HG02588 (cell line): ENCODE measurements around the gene C2CD4D.
A peak's percentile ranks its signal among the peaks of the same experiment; 100 is the strongest.
"Not testable (repeated sequence)": the region's sequence is repeated elsewhere in the genome, so short reads cannot be mapped to it uniquely, and the experiment has no call there.

Experiments
- ATAC-seq: cut with Tn5 transposase; IDR thresholded peaks from one replicate; pipeline ENCODE4 v1.9.1; 2021; ENCODE audit warnings: mild to moderate bottlenecking, moderate library complexity; ENCODE audit not compliant: unreplicated experiment

Gene C2CD4D

GRCh38 chr1:151839457-151840403 lies at the start of gene C2CD4D:
C2CD4D (minus strand) TSS chr1:151839820; CDS start chr1:151838989, 831 bp downstream.
- peak; percentile 40 for ATAC-seq

- no peak for ATAC-seq
Observed at GRCh38 chr1:151888972-151889570, 49.5 kb upstream of the C2CD4D start.

- no peak for ATAC-seq
Observed at GRCh38 chr1:151887028-151887427, 47.4 kb upstream of the C2CD4D start.

- ATAC-seq, result no peak
Observed at GRCh38 chr1:151885479-151885878, 45.9 kb upstream of the C2CD4D start.

GRCh38 chr1:151884879-151885278 lies 45.3 kb upstream of the C2CD4D start:
- not testable (repeated sequence) for ATAC-seq

GRCh38 chr1:151884445-151884844 lies 44.8 kb upstream of the C2CD4D start:
- not testable (repeated sequence) for ATAC-seq

- ATAC-seq, result not testable (repeated sequence)
Observed at GRCh38 chr1:151883898-151884297, 44.3 kb upstream of the C2CD4D start.

GRCh38 chr1:151882918-151883317 lies 43.3 kb upstream of the C2CD4D start:
- not testable (repeated sequence) for ATAC-seq

- ATAC-seq, result no peak
Observed at GRCh38 chr1:151882466-151882865, 42.8 kb upstream of the C2CD4D start.

GRCh38 chr1:151881479-151881878 lies 41.9 kb upstream of the C2CD4D start:
- no peak for ATAC-seq

GRCh38 chr1:151875419-151876097 lies 35.9 kb upstream of the C2CD4D start:
- no peak for ATAC-seq

GRCh38 chr1:151872776-151873175 lies 33.2 kb upstream of the C2CD4D start:
- ATAC-seq, result not testable (repeated sequence)

GRCh38 chr1:151871284-151872030 lies 31.8 kb upstream of the C2CD4D start:
- ATAC-seq, result no peak

GRCh38 chr1:151868486-151868885 lies 28.9 kb upstream of the C2CD4D start:
- ATAC-seq, result no peak

- ATAC-seq, result no peak
Observed at GRCh38 chr1:151867765-151868411, 28.3 kb upstream of the C2CD4D start.

- no peak for ATAC-seq
Observed at GRCh38 chr1:151867321-151867720, 27.7 kb upstream of the C2CD4D start.

GRCh38 chr1:151864411-151864810 lies 24.8 kb upstream of the C2CD4D start:
- ATAC-seq, result no peak

- no peak for ATAC-seq
Observed at GRCh38 chr1:151862604-151863003, 23.0 kb upstream of the C2CD4D start.

- ATAC-seq, result no peak
Observed at GRCh38 chr1:151860504-151861187, 21.0 kb upstream of the C2CD4D start.

GRCh38 chr1:151859891-151860293 lies 20.3 kb upstream of the C2CD4D start:
- ATAC-seq, result no peak
